SKM-1 treated with dmso at 0.1 percent for 144 hours (cell line): ENCODE results near the gene ACER3.
"Not testable (repeated sequence)": the region's sequence is repeated elsewhere in the genome, so short reads cannot be mapped to it uniquely, and the experiment has no call there.

Experiments used
- DNase-seq: peaks from one replicate; lab custom pipeline; 2025; ENCODE audit not compliant: unreplicated experiment; lab: John Stamatoyannopoulos, UW

The ACER3 gene

DNA sequence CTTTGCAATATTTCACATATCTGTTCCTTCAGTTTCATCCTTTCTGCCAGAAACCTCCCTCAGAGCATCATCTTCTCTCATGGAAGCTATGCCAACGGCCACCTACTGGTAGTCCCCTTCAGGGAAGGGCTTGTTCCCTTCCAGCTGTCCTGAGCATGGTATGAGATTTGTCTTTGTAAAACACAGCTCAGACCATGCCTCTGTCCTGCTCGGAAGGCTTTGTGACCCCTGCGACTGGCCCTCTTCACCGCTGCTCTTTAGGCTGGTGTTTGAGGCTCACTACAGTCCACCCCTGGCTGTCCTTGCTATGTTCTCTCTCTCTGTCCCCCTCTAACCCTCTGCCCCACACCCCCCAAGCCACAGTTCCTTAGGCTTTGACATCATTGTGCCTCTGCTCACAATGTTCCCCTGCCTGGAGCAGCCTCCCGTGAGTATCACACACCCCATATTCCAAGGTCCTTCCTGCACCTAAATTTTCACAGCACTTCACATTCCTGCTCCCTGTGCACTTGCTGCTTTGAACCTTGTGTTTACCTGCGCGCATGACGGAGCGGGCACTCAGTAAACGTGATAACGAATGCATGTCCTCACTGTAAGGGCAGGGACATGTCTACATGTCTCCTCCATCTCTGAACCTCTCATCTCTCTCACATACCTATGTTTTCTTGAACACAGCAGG, 24.0 kb upstream of the ACER3 start:
- no peak for DNase-seq

DNA sequence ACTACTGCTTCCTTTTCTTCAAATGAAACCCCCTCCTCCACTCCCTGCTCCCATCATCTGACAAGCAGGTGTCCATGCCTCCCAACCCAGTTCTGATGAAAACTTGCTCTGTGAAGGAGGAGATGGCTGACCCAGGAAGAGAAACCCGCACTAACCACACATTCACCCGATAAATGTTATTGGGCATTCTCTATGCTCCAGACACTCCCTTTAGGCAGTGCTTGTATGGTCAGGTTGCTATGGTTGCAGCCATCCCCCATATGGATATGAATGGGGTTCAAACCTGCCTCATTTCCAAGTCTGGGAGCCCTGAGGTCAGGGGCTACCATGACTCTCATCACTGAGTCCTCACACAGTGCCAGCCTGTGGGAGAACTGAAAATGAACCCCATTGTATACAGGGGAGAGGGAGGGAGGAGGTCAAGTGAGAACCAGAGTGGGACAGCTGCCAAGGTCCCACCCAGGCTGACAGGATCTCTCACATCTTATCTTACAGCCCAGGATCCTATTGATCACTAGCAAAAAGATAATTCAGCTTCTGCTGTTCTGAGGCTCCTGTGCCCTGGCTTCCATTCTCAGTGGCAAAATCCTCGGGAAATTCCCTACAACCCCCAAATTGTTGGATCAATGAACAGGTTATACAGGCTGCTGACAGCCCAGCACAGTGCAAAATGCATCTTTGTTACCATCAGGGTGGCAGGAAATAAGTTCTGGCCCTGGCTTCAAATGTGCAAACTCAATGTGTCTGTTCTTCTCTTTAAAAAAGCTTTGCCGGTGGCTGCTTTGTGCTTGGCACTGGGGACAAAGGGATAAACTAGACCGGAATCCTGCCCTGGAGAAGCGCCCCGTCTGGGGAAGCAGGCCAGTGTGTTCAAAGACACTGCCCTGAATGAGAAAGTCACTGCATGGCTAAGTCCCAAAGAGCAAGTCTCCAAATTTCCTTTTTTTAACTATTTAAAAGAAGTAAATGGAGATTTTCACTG, 22.7 kb upstream of the ACER3 start:
- no peak for DNase-seq

DNA sequence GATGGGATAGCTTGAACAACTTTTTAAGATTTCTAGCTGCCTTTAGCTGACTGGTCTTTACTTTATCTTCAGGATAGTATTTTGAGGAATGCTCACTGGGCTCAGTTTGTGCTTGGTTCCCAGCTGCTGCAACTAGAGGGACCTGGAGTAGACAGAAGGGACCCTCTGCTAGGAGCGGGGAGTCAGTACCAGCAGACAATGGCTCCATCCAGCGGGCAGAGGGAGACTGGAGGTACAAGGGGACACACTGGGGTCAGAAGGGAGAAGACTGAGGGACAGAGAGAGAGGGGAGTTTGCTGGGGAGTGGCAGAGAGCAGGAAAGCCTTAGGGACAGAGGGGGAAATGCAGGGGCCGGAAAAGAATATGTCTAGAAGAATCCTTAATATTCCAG, 22.0 kb upstream of the ACER3 start:
- DNase-seq, result no peak

DNA sequence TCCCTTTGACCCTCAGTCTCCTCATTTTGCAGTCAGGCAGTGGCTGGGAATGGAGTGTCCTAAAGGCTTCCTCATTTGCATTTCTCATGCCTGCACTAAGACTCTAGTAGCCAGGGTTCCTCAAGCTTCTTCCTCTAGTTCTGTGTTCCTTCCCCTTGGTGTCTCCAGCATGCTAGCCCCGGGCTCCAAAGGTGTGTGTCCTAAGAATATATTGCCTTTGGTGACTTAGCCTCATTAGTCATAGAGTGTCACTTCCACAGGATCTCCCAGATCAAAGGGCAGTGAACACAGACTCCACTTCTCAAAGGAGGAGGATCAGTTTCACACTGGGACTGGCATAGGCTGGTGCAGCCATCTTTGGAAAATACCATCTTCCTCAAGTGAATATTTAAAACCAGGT, 21.4 kb upstream of the ACER3 start:
- peak; percentile 19 for DNase-seq

DNA sequence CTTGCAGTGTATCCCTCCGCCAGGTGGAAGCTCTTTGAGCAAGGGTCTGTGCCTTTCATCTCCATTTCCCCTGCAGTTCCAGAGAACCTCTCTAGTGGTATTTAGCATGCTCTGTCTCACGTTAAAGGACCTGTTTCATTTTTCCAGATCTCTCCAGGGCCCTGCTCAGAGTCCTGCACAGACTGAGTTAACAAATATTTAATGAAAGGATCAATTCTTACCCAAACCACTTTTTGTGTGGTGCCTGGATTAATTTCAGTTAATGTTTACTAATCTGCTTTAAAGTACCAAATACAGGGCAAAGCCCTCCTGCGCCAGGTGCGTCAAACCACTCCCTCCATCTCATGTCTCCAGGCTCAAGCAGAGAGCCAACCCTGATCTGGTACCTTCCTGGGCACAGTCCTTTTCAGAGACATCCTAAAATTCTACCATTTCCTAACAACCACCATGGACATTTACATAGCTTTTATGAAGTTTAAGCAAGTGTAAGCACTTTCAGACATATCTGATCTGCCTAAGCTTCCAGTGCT, 18.7 kb upstream of the ACER3 start:
- no peak for DNase-seq

DNA sequence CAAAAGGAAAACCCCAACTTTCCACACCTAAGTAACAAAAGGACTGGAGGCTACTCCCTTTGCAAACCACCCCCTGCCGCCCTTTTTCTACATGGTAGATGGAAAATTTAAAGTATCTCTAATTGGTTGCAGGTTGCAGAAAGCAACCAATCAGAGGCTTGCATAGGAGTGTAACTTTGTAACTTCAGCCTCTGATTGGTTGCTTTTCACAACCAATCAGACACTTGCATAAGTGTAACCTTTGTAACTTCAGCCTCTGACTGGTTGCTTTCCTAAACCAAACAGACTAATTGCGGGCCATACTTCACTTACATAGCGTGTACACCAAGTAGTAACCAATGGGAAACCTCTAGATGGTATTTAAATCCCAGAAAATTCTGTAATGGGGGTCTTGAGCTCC, 16.8 kb upstream of the ACER3 start:
- DNase-seq, result no peak

DNA sequence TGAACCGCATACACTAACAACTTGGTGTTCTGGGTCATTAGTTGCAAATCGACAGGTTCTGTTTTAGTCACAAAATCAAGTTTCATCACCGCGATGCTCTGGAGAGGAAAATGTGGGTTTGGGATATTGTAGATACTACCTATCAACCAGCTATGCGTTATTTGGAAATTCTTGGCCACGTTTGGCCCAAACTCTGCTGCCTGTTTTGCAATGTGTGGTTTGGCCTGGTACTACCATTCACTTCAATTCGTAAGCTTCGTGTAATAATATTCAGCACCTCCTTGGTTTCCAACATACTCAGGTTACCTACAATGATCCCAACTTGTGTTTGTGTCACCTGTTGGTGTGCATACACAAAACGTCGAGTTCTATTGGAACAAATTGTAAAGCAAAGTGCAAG, 16.2 kb upstream of the ACER3 start:
- DNase-seq, result no peak

DNA sequence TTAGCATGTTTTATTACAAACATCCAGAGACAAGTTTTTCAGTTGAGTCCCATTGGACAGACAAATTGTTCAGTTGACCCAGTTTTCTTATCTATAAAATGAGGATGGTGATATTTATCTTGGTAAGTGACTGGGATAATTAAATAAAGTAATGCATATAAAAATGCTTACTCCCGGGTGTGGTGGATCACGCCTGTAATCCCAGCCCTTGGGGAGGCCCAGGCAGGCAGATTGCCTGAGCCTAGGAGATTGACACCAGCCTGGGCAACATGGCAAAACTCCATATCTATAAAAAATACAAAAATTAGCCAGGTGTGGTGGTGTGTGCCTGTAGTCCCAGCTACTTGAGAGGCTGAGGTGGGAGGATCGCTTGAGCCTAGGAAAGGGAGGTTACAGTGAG, 15.6 kb upstream of the ACER3 start:
- DNase-seq, result no peak

DNA sequence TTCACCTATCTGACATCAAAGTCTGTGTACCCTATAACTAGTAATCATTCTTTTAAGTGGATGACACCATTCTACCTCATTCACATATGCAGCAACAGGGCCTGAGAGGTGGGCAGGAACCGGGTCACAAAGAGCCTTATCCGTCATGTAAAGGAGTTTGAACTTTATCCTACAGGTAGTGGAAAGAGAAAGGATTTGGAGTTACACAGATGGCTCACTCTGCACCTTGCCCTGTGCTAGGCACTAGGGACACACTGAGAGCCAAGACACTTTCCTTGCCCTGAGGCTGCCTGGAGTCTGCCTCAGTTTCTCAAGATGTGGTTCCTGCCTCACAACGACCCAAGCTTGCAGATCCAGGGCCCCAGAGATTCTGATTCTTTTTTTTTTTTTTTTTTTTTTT, 14.3 kb upstream of the ACER3 start:
- DNase-seq, result no peak

DNA sequence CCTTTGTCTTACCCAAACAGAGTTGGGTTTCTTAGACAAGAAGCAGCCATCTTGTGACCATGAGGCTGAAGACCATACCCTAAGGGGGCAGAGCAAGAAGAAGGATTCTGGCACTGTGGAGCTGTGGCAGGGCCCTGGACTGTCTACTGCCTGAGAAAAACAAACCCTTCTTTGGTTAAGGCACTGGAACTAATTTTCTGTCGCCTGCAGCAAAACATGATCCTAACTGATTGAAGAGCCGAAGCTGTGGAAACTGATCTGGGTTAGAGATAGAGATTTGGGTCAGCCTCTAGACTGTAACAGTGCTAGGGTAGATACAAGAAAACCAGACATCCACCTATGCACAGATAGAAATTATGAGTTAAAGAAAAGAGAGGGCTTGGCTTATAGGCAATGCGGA, 11.3 kb upstream of the ACER3 start:
- DNase-seq, result no peak

DNA sequence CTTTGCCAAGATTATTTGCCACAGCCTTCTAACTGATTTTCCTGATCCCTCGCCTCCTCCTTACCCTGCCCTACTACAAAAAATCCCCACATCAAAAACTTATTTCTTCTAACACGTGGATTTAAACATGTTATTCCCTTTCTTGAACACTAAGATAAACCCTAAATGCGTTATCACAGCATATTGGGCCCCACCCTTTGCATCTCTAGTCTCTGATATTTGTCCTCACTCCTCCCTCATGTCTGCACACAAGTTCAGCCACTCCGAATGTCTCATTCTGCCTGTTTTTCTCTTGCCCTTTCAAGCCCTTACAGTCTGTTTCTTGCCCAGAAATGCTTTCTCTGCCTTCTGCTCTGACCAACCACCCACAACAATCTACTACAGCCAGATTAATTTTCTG, 10.6 kb upstream of the ACER3 start:
- no peak for DNase-seq

DNA sequence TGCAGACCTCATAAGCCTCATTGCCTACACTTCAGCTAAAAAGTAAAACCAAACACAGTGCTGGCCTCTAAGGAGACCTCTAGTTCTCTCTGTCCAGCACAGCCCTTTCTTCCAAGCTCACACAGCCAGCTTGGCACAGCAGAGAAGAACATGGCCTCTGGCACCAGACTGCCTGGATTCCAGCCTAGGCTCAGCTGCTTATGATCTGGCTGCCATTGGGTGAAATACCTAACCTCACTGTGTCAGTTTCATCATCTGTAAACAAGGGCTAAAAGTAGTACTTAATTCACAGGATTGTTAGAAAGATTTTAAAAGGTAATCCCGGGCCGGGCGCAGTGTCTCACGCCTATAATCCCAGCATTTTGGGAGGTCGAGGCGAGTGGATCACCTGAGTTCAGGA, 9.9 kb upstream of the ACER3 start:
- DNase-seq, result no peak

DNA sequence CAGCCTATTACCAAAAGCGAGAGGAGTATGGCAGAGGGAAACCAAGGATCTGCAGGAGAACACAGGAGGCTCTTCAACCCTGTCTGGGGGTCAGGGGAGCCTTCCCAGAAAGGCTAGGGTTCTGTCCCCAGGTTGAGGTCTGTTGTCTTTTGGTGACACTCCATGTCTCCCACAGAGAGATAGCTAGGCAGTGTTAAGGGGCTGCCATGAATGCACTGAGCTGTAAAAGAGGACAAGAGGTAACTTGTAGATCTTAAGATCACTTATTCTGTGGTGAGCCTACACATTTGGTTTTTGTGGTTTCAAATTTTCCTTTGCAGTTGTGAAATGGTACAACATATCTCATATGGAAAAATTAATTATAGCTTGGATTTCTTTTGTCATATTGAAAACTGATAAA, 6.0 kb upstream of the ACER3 start:
- no peak for DNase-seq

DNA sequence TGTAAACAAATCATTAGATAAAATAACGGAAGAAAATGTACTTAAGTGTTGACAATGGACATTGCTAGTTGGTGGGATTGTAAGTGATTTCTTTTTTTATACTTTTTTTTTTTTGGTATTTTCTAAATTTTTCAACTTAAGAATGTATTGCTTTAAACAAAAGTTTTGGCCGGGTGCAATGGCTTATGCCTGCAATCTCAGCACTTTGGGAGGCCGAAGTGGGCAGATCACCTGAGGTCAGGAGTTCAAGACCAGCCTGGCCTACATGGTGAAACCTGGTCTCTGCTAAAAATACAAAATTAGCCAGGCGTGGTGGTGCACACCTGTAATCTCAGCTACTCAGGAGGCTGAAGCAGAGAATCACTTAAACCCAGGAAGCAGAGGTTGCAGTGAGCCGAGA, 5.0 kb upstream of the ACER3 start:
- not testable (repeated sequence) for DNase-seq

DNA sequence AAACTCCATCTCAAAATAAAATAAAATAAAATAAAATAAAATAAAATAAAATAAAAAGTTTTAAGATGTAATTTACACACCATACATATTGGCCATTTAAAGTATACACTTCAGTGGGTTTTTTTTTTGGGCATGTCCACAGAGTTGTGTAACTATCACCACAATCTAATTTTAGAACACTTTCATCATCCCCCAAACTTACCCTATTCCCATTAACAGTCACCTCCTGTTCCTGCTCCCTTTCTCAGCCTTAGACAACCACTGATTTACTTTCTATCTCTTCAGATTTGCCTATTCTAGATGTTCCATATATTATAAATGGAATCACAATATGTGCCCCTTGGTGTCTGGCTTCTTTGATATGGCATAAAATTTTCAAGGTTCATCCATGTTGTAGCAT, 4.6 kb upstream of the ACER3 start:
- peak; percentile 72 for DNase-seq

DNA sequence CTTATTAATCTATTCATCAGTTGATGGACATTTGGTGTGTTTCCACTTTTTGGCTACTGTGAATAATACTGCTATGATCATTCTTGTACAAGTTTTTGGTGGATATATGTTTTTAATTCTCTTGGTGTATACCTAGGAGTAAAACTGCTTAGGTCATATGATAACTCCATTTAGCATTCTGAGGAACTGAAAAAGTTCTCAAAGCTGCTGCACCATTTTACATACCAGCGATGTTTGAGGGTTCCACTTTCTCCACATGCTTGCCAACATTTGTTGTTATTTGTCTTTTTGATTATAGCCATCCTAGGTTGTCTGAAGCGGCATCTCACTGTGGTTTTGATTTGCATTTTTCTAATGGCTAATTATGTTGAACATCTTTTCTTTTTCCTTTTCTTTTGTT, 4.1 kb upstream of the ACER3 start:
- DNase-seq, result no peak

DNA sequence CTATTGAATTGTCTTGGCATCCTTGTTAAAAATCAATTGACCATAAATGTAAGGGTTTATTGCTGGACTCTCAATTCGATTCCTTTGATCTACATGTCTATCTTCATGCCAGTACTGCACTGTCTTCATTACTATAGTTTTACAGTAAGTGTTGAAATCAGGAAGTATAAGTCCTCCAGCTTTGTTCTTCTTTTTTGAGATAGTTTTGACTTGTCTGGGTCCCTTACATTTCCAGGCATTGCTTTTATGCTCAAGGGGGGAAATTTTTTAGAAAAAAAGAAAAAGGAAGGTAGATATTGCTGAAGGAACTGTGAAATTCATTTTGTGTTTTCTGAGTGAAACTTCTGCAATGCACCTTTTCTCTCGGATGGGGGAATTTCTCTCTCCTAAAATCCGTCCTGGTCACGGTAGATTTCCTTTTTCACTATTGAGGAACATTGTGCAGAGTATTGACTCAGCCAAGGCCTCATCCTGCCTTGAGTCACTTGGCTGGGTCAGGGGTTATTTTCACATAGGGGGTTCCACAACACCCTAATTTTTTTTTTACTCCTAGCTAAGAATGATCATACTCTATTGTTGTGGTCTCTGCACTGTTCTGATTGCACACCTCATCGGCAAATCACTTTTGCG, 2.8 kb upstream of the ACER3 start:
- peak; percentile 92 for DNase-seq

DNA sequence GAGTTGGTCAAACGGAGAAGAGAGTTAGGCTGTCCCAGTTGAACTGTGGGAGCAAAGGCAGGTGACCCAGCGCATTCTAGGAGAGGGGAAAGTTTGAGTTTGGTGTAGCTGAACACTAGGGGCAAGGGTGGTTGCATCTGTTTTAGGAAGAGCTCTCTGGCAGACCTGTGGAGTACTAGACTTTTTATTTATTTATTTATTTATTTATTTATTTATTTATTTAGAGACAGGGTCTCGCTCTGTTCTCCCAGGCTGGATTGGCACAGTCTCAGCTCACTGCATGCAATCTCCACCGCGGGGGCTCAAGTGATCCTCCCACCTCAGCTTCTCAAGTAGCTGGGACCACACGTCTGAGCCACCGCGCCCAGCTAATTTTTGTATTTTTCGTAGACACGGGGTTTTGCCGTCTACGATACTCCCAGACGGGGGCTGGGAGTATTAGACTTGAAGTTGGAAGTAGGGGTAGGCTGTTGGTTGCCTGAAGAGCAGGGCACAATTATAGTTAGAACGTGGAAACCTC, 950 bp upstream of the ACER3 start:
- DNase-seq, result no peak

DNA sequence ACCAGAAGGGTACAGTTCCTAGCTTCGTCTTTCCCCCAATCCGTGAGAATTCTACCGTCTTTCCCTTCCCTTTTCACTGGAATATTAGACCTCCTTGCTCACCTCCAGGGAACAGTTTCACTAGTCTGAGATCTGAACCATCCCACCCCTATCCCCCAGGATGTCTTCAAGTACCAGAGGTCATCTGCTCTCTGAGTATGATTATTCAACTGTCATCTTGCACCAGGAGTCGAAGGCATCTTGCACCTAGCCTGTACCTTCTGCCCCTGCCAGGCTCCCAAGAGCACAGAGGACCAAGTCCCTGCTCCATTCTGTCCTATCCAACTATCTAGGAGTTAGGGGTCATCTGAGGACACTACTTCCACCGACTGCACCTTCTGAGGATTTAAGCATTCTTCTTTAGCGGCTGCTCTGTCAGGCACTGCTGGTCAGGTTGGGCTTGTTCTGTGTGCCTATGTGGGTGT, 804 bp downstream of the ACER3 start:
- DNase-seq, result no peak

DNA sequence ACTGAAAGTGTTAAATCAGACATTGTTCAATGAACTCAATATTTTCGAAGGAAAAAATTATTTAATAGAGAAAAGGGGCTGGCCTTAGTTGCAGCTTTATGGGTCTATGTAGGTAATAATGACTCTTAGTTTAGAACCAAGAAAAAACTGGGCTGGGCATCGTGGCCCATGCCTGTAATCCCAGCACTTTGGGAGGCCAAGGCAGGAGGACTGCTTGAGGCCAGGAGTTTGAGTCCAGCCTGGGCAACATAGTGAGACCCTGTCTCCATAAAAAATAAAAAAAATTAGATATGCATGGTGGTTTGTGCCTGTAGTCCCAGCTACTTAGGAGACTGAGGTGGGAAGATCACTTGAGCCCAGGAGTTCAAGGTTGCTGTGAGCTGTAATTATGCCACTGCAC, 2.1 kb downstream of the ACER3 start:
- DNase-seq, result not testable (repeated sequence)

DNA sequence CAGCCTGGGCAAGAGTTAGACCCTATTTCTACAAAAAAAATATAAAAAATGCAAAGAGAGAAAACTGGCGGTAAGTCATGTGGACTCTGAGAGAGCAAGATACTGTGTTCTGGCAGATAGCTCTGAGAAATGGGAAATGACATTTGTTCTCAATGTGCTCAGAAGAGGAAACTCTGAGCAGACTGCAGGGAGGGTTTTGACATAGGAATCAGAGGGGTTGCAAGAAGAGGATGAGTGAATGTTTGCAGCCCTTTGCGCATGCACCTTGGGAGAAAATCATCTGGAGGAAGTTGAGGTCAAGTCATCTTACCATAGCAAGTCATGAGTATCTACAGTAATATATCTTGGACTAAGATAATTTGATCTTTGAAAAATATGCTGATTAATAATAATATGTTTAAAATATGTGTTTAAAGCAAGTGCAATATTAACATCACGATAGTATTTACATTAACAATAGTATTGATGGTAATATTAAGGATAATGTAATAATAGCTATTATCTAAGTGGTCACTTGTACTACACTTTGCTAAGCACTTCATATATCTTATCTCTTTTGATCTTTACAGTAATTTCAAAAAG, 2.6 kb downstream of the ACER3 start:
- DNase-seq, result peak; percentile 94
